SK-N-SH (cell line): ENCODE data around the gene WDR53. TPM values are rescaled to one million over a fixed set of nuclear protein-coding genes. Genes with fewer than 3 reads are reported as not detected.

Source experiments
- CTCF ChIA-PET: fragments of 300-600, 350-600 bp; formaldehyde crosslinking; extraction: SDS; loops from one replicate; lab custom pipeline; 2021; lab: Yijun Ruan, JAX
- POLR2A ChIA-PET: fragments of 350-600 bp; sonication (Branson Sonifier 250); formaldehyde crosslinking; extraction: SDS; loops from one replicate; lab custom pipeline; 2020; ENCODE audit warnings: antibody characterized with exemption, inconsistent platforms; lab: Yijun Ruan, JAX
- DNase-seq: peaks from one replicate; pipeline ENCODE4 v3.0.0; 2012
- H2AFZ ChIP-seq: fragments of 200-600 bp; sonication (generic); 2 replicates; pipeline ENCODE4 v1.8.1; 2016; ENCODE audit warnings: antibody characterized with exemption, mild to moderate bottlenecking, low read depth
- H3F3A ChIP-seq: fragments of 200-600 bp; sonication (generic); replicated peaks from 2 replicates; pipeline ENCODE3; 2016; ENCODE audit warnings: antibody characterized with exemption, mild to moderate bottlenecking; ENCODE audit not compliant: insufficient read depth
- H3K27ac ChIP-seq, 2 experiments: fragments of 200-500 bp in 1 of 2; fragments of 200-600 bp in 1 of 2; sonication (Bioruptor generic) in 1 of 2; sonication (generic), shearing (Covaris generic) in 1 of 2; 2 replicates each; pipeline versions ENCODE4 v1.5.1 to v1.6.1; 2014 to 2016; ENCODE audit warnings: low read depth in 2 of 2, inconsistent platforms in 1 of 2, low read length in 1 of 2, mild to moderate bottlenecking in 1 of 2, mixed read lengths in 1 of 2
- H3K27me3 ChIP-seq: fragments of 200-600 bp; sonication (generic), shearing (Covaris generic); 2 replicates; pipeline ENCODE4 v1.6.1; 2016; ENCODE audit warnings: mixed run types; ENCODE audit not compliant: insufficient read depth
- H3K36me3 ChIP-seq, 2 experiments: fragments of 200-500 bp in 1 of 2; fragments of 200-600 bp in 1 of 2; sonication (Bioruptor generic) in 1 of 2; sonication (generic) in 1 of 2; replicated peaks in 1 of 2; 2 replicates each; pipeline versions ENCODE3 to v1.5.1; 2014 to 2016; ENCODE audit warnings: low read length in 1 of 2, mild to moderate bottlenecking in 1 of 2; ENCODE audit not compliant: insufficient read depth in 2 of 2, control insufficient read depth in 1 of 2
- H3K4me1 ChIP-seq, 2 experiments: fragments of 200-500 bp in 1 of 2; fragments of 200-600 bp in 1 of 2; sonication (Bioruptor generic) in 1 of 2; sonication (generic), shearing (Covaris generic) in 1 of 2; 2 replicates each; pipeline versions ENCODE4 v1.5.1 to v1.6.1; 2014 to 2016; ENCODE audit warnings: low read depth in 1 of 2, low read length in 1 of 2, mixed run types in 1 of 2; ENCODE audit not compliant: insufficient read depth in 2 of 2, control insufficient read depth in 1 of 2
- H3K4me2 ChIP-seq: fragments of 200-600 bp; sonication (generic), shearing (Covaris generic); 2 replicates; pipeline ENCODE4 v1.6.1; 2017; ENCODE audit warnings: mixed run types
- H3K4me3 ChIP-seq, 2 experiments: fragments of 200-500 bp in 1 of 2; fragments of 200-600 bp in 1 of 2; sonication (Bioruptor generic) in 1 of 2; sonication (generic), shearing (Covaris generic) in 1 of 2; 2 replicates each; pipeline versions ENCODE4 v1.5.1 to v1.8.1; 2014 to 2016; ENCODE audit warnings: low read depth in 2 of 2, inconsistent platforms in 1 of 2, low read length in 1 of 2, mild to moderate bottlenecking in 1 of 2, mixed read lengths in 1 of 2, moderate library complexity in 1 of 2
- H3K79me2 ChIP-seq: fragments of 200-600 bp; sonication (generic); 2 replicates; pipeline ENCODE4 v1.8.1; 2017; ENCODE audit warnings: mild to moderate bottlenecking; ENCODE audit not compliant: insufficient read depth
- H3K9ac ChIP-seq: fragments of 200-600 bp; sonication (generic); 2 replicates; pipeline ENCODE4 v1.6.1; 2017; ENCODE audit warnings: mixed run types
- H3K9me2 ChIP-seq: fragments of 200-600 bp; sonication (generic); 2 replicates; pipeline ENCODE4 v1.6.1; 2017; ENCODE audit warnings: mixed run types
- H3K9me3 ChIP-seq: fragments of 200-600 bp; sonication (generic); 2 replicates; pipeline ENCODE4 v1.6.1; 2017; ENCODE audit warnings: mixed run types, mild to moderate bottlenecking, moderate library complexity
- H4K20me1 ChIP-seq: fragments of 200-600 bp; sonication (generic); 2 replicates; pipeline ENCODE4 v1.6.1; 2017; ENCODE audit warnings: mild to moderate bottlenecking, mixed run types; ENCODE audit not compliant: insufficient read depth
- CHD2 ChIP-seq: fragments of 150-350 bp; IDR thresholded peaks from 2 replicates; pipeline ENCODE4 v1.6.1; 2018; ENCODE audit warnings: low read length; ENCODE audit not compliant: partially characterized antibody
- EP300 ChIP-seq, 2 experiments: IDR thresholded peaks; 2 replicates each; pipeline versions ENCODE4 v1.4.0 to v1.6.1; 2012; ENCODE audit warnings: borderline replicate concordance in 1 of 2, low read depth in 1 of 2, low read length in 1 of 2
- FOXJ3 ChIP-seq: sonication (generic); formaldehyde crosslinking; IDR thresholded peaks from 2 replicates; pipeline ENCODE4 v1.5.1; 2020; ENCODE audit warnings: mild to moderate bottlenecking, missing genetic modification reagents
- FOXM1 ChIP-seq: IDR thresholded peaks from 2 replicates; pipeline ENCODE4 v1.4.0; 2012; ENCODE audit warnings: low read depth, mild to moderate bottlenecking
- MXI1 ChIP-seq: IDR thresholded peaks from 2 replicates; pipeline ENCODE4 v1.6.1; 2012; ENCODE audit warnings: mild to moderate bottlenecking, low read depth, low read length, improper control_type of control experiment
- POLR2AphosphoS5 ChIP-seq: IDR thresholded peaks from 2 replicates; pipeline ENCODE4 v1.6.1; 2012; ENCODE audit warnings: low read depth, low read length
- RAD21 ChIP-seq: IDR thresholded peaks from 2 replicates; pipeline ENCODE4 v1.6.1; 2012; ENCODE audit warnings: mild to moderate bottlenecking, low read length
- RFX5 ChIP-seq: IDR thresholded peaks from 2 replicates; pipeline ENCODE4 v1.6.1; 2012; ENCODE audit warnings: mild to moderate bottlenecking, improper control_type of control experiment, low read length
- RXRA ChIP-seq: IDR thresholded peaks from 2 replicates; pipeline ENCODE4 v1.4.0; 2012; ENCODE audit warnings: low read depth, mild to moderate bottlenecking, borderline replicate concordance
- SIN3A ChIP-seq: IDR thresholded peaks from 2 replicates; pipeline ENCODE4 v1.6.1; 2012; ENCODE audit warnings: low read depth, mild to moderate bottlenecking, low read length, moderate library complexity, borderline replicate concordance
- TAF1 ChIP-seq: IDR thresholded peaks from 2 replicates; pipeline ENCODE4 v1.6.1; 2012; ENCODE audit warnings: low read depth, mild to moderate bottlenecking, low read length, moderate library complexity, borderline replicate concordance
- TCF12 ChIP-seq: IDR thresholded peaks from 2 replicates; pipeline ENCODE4 v1.4.0; 2012
- TEAD4 ChIP-seq: IDR thresholded peaks from 2 replicates; pipeline ENCODE4 v1.4.0; 2012; ENCODE audit warnings: mild to moderate bottlenecking, borderline replicate concordance; ENCODE audit not compliant: insufficient read depth
- WGBS: methylation state at CpG from one replicate; pipeline ENCODE4 v1.1.6; 2017; ENCODE audit warnings: low lambda C conversion rate; 5-methylcytosine and 5-hydroxymethylcytosine counted together
- polyA plus RNA-seq, 3 experiments: library from polyadenylated mRNA; depleted of rRNA; stranded (reverse); fragments of >200 nt; gene quantifications; 2 replicates each; pipeline ENCODE4 v1.2.3, GENCODE V29; 2012
- TF ChIP-seq, protein P1 (sequence below): IDR thresholded peaks from 2 replicates; pipeline ENCODE4 v1.4.0; 2012; ENCODE audit warnings: low read depth, borderline replicate concordance
- TF ChIP-seq, protein P2 (sequence below): IDR thresholded peaks from 2 replicates; pipeline ENCODE4 v1.4.0; 2012; ENCODE audit warnings: low read depth, borderline replicate concordance
- TF ChIP-seq, protein P3 (sequence below): IDR thresholded peaks from 2 replicates; pipeline ENCODE4 v1.6.1; 2012; ENCODE audit warnings: mild to moderate bottlenecking, low read depth, low read length, moderate library complexity
- TF ChIP-seq, protein P4 (sequence below): IDR thresholded peaks from 2 replicates; pipeline ENCODE4; 2012
- TF ChIP-seq, protein P5 (sequence below): IDR thresholded peaks from 2 replicates; pipeline ENCODE4 v1.4.0; 2012; ENCODE audit warnings: low read depth

Gene WDR53
- polyA plus RNA-seq, 1 of the 3 experiments (the other 2 are of a cell fraction) = 7.0 TPM

DNA sequence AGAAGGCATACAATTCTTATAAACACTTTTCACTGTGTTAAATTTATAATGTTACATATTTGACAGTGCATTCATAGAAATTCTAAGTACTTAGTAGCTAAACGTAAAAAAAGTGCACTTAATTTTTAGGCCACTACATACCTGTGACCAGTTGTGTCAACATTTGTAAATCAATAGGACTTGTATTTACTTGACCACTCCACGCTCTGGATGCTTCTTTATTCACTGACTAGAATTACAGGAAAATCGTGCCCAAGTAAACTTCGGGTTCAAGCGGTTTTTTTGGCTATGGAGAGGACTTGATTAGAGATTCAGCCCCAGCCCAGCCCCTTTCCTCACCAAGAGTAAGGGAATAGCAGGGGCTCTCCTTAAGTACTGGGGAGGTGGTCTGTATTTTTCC is 21.8 kb downstream of the WDR53 start:
- Histone ChIP-seq H3K27ac (no peak overlapping the region), H3K4me1 (no peaks in the 10 kb centered on the region), H3K9ac (no peak overlapping the region), H3K4me2 (no peak overlapping the region), H3K36me3 (no peaks in the 10 kb centered on the region), H3K27me3 (no peaks in the 10 kb centered on the region), H3F3A (no peaks in the 10 kb centered on the region), H3K9me3 (no peaks in the 10 kb centered on the region), H3K4me3 (no peak overlapping the region), H3K79me2 (no peaks in the 10 kb centered on the region), H2AFZ (no peak overlapping the region), H4K20me1 (no peaks in the 10 kb centered on the region), H3K9me2 (no peaks in the 10 kb centered on the region)
- WGBS = 69% methylated on average over 5 of the region's 5 CpGs
- DNase-seq = no peak
- TF ChIP-seq, protein P1, sequence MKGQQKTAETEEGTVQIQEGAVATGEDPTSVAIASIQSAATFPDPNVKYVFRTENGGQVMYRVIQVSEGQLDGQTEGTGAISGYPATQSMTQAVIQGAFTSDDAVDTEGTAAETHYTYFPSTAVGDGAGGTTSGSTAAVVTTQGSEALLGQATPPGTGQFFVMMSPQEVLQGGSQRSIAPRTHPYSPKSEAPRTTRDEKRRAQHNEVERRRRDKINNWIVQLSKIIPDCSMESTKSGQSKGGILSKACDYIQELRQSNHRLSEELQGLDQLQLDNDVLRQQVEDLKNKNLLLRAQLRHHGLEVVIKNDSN = no peak
- TF ChIP-seq RXRA (no peak), CHD2 (no peak), POLR2AphosphoS5 (no peak), MXI1 (no peak), TAF1 (no peak), FOXJ3 (CRISPR knock-in tag) (no peak), FOXM1 (no peak), RAD21 (no peak), TCF12 (no peak), RFX5 (no peak), EP300 (IDR thresholded peaks at IDR 0.05; ENCODE audit: borderline replicate concordance in 1 of 2, low read depth in 1 of 2, low read length in 1 of 2) (no peak), SIN3A (no peak), TEAD4 (no peak)
- TF ChIP-seq, protein P2, sequence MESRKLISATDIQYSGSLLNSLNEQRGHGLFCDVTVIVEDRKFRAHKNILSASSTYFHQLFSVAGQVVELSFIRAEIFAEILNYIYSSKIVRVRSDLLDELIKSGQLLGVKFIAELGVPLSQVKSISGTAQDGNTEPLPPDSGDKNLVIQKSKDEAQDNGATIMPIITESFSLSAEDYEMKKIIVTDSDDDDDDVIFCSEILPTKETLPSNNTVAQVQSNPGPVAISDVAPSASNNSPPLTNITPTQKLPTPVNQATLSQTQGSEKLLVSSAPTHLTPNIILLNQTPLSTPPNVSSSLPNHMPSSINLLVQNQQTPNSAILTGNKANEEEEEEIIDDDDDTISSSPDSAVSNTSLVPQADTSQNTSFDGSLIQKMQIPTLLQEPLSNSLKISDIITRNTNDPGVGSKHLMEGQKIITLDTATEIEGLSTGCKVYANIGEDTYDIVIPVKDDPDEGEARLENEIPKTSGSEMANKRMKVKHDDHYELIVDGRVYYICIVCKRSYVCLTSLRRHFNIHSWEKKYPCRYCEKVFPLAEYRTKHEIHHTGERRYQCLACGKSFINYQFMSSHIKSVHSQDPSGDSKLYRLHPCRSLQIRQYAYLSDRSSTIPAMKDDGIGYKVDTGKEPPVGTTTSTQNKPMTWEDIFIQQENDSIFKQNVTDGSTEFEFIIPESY = no peak
- TF ChIP-seq, protein P3, sequence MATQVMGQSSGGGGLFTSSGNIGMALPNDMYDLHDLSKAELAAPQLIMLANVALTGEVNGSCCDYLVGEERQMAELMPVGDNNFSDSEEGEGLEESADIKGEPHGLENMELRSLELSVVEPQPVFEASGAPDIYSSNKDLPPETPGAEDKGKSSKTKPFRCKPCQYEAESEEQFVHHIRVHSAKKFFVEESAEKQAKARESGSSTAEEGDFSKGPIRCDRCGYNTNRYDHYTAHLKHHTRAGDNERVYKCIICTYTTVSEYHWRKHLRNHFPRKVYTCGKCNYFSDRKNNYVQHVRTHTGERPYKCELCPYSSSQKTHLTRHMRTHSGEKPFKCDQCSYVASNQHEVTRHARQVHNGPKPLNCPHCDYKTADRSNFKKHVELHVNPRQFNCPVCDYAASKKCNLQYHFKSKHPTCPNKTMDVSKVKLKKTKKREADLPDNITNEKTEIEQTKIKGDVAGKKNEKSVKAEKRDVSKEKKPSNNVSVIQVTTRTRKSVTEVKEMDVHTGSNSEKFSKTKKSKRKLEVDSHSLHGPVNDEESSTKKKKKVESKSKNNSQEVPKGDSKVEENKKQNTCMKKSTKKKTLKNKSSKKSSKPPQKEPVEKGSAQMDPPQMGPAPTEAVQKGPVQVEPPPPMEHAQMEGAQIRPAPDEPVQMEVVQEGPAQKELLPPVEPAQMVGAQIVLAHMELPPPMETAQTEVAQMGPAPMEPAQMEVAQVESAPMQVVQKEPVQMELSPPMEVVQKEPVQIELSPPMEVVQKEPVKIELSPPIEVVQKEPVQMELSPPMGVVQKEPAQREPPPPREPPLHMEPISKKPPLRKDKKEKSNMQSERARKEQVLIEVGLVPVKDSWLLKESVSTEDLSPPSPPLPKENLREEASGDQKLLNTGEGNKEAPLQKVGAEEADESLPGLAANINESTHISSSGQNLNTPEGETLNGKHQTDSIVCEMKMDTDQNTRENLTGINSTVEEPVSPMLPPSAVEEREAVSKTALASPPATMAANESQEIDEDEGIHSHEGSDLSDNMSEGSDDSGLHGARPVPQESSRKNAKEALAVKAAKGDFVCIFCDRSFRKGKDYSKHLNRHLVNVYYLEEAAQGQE = no peak
- TF ChIP-seq, protein P4, sequence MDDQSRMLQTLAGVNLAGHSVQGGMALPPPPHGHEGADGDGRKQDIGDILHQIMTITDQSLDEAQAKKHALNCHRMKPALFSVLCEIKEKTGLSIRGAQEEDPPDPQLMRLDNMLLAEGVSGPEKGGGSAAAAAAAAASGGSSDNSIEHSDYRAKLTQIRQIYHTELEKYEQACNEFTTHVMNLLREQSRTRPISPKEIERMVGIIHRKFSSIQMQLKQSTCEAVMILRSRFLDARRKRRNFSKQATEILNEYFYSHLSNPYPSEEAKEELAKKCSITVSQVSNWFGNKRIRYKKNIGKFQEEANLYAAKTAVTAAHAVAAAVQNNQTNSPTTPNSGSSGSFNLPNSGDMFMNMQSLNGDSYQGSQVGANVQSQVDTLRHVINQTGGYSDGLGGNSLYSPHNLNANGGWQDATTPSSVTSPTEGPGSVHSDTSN = no peak
- TF ChIP-seq, protein P5, sequence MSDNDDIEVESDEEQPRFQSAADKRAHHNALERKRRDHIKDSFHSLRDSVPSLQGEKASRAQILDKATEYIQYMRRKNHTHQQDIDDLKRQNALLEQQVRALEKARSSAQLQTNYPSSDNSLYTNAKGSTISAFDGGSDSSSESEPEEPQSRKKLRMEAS = no peak
- POLR2A ChIA-PET = no interaction called here
- CTCF ChIA-PET = no interaction called here
